Measurements from ENCODE around the gene FYN.

Gene FYN

GRCh38 chr6:111854683-111855082 lies 18.6 kb downstream of the FYN start:
- no peak for DNase-seq

GRCh38 chr6:111852725-111853124 lies 20.5 kb downstream of the FYN start:
- no peak for DNase-seq

GRCh38 chr6:111850295-111850937 lies 22.8 kb downstream of the FYN start:
- peak in 45 of 56 donors; percentile 6 to 76 (median 50) for DNase-seq

- DNase-seq: no peak
Measured at GRCh38 chr6:111849298-111849697, 24.0 kb downstream of the FYN start.

- no peak for DNase-seq
Measured at GRCh38 chr6:111848262-111848812, 24.9 kb downstream of the FYN start.

GRCh38 chr6:111846492-111847409 lies 26.5 kb downstream of the FYN start:
- peak in 1 of 56 donors; percentile 34 for DNase-seq

- no peak for DNase-seq
Measured at GRCh38 chr6:111846066-111846465, 27.2 kb downstream of the FYN start.

- DNase-seq: no peak
Measured at GRCh38 chr6:111845441-111845871, 27.8 kb downstream of the FYN start.

GRCh38 chr6:111844921-111845320 lies 28.3 kb downstream of the FYN start:
- peak in 33 of 56 donors; percentile 11 to 70 (median 24) for DNase-seq

GRCh38 chr6:111844376-111844775 lies 28.9 kb downstream of the FYN start:
- no peak for DNase-seq

- DNase-seq: peak in 9 of 56 donors; percentile 10 to 41 (median 19)
Measured at GRCh38 chr6:111843347-111844147, 29.7 kb downstream of the FYN start.

GRCh38 chr6:111842891-111843290 lies 30.4 kb downstream of the FYN start:
- DNase-seq: no peak

- no peak for DNase-seq
Measured at GRCh38 chr6:111842271-111842822, 30.9 kb downstream of the FYN start.

- DNase-seq: no peak
Measured at GRCh38 chr6:111841822-111842221, 31.4 kb downstream of the FYN start.

GRCh38 chr6:111840803-111841202 lies 32.4 kb downstream of the FYN start:
- DNase-seq: peak in 8 of 56 donors; percentile 12 to 44 (median 38)

- no peak for DNase-seq
Measured at GRCh38 chr6:111838749-111839484, 34.3 kb downstream of the FYN start.

- DNase-seq: no peak
Measured at GRCh38 chr6:111837641-111838500, 35.4 kb downstream of the FYN start.

GRCh38 chr6:111837007-111837406 lies 36.2 kb downstream of the FYN start:
- no peak for DNase-seq

GRCh38 chr6:111835807-111836206 lies 37.4 kb downstream of the FYN start:
- no peak for DNase-seq

Measured in nucleus accumbens (tissue), 56 donors.